GM23338 (cell line): Measurements from ENCODE around the gene PIEZO2.

Experiments
- CREB1 ChIP-seq: fragments of 250-450 bp; sonication (Bioruptor Pico); IDR thresholded peaks from 2 replicates; pipeline ENCODE4 v1.5.0; 2020; ENCODE audit warnings: low read depth, mild to moderate bottlenecking, moderate library complexity
- EZH2 ChIP-seq: fragments of 200-600 bp; sonication (generic); IDR thresholded peaks from one replicate; pipeline ENCODE4 v1.8.0; 2017; ENCODE audit warnings: antibody characterized with exemption, mild to moderate bottlenecking, low read depth; ENCODE audit not compliant: unreplicated experiment
- EZH2phosphoT487 ChIP-seq: fragments of 200-600 bp; sonication (generic); IDR thresholded peaks from one replicate; pipeline ENCODE4 v1.8.1; 2018; ENCODE audit warnings: antibody characterized with exemption; ENCODE audit not compliant: unreplicated experiment
- JUNB ChIP-seq: IDR thresholded peaks from one replicate; pipeline ENCODE4 v1.6.1; 2016; ENCODE audit warnings: antibody characterized with exemption; ENCODE audit not compliant: unreplicated experiment
- POLR2AphosphoS5 ChIP-seq: IDR thresholded peaks from 2 replicates; pipeline ENCODE4 v1.6.1; 2016; ENCODE audit warnings: antibody characterized with exemption, low read depth
- STAT1 ChIP-seq: IDR thresholded peaks from one replicate; pipeline ENCODE4 v1.6.1; 2016; ENCODE audit warnings: antibody characterized with exemption; ENCODE audit not compliant: unreplicated experiment
- ZNF114 ChIP-seq: fragments of 250-450 bp; sonication (Bioruptor Pico); IDR thresholded peaks from 2 replicates; pipeline ENCODE4 v1.5.0; 2020; ENCODE audit warnings: mild to moderate bottlenecking, moderate library complexity
- ZNF331 ChIP-seq: fragments of 250-450 bp; sonication (Bioruptor Pico); IDR thresholded peaks from 2 replicates; pipeline ENCODE4 v1.5.0; 2020; ENCODE audit warnings: low read depth, mild to moderate bottlenecking, moderate library complexity
- TF ChIP-seq, protein P1 (sequence below), 2 experiments: fragments of 200-600 bp in 1 of 2; sonication (generic) in 1 of 2; conservative IDR thresholded peaks; 2 replicates each; pipeline versions ENCODE4 v1.5.1 to v1.6.1; 2016 to 2017; ENCODE audit warnings: antibody characterized with exemption in 2 of 2, low read depth in 2 of 2, mild to moderate bottlenecking in 2 of 2, moderate library complexity in 1 of 2
- TF ChIP-seq, protein P2 (sequence below): IDR thresholded peaks from 2 replicates; pipeline ENCODE4 v1.6.1; 2016; ENCODE audit warnings: antibody characterized with exemption
- TF ChIP-seq, protein P3 (sequence below): IDR thresholded peaks from one replicate; pipeline ENCODE4 v1.6.1; 2018; ENCODE audit warnings: antibody characterized with exemption; ENCODE audit not compliant: unreplicated experiment
- TF ChIP-seq, protein P4 (sequence below): fragments of 250-450 bp; sonication (Bioruptor Pico); IDR thresholded peaks from 2 replicates; pipeline ENCODE4 v1.5.0; 2020; ENCODE audit warnings: mild to moderate bottlenecking, moderate library complexity

DNA sequence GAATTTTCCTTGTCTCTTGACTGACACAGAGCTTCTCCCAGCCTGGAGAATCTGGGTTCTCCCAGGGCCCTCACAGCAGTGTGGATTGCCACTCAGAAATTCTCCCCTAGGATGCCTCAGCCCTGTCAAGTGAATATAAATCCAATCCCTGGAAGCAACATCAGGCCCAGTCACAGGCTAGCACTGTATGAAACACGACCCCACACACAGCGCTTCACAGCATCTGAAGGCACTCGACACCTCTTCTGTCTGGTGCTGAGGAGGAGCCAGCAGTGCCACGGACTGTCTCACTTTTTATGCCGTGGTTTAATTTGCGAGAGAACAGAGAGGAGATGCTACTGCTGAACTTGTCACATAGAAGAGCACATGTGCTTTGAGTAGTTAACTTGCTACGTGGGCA is 459.0 kb downstream of the PIEZO2 start:
- TF ChIP-seq, protein P1, sequence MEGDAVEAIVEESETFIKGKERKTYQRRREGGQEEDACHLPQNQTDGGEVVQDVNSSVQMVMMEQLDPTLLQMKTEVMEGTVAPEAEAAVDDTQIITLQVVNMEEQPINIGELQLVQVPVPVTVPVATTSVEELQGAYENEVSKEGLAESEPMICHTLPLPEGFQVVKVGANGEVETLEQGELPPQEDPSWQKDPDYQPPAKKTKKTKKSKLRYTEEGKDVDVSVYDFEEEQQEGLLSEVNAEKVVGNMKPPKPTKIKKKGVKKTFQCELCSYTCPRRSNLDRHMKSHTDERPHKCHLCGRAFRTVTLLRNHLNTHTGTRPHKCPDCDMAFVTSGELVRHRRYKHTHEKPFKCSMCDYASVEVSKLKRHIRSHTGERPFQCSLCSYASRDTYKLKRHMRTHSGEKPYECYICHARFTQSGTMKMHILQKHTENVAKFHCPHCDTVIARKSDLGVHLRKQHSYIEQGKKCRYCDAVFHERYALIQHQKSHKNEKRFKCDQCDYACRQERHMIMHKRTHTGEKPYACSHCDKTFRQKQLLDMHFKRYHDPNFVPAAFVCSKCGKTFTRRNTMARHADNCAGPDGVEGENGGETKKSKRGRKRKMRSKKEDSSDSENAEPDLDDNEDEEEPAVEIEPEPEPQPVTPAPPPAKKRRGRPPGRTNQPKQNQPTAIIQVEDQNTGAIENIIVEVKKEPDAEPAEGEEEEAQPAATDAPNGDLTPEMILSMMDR (conservative IDR thresholded peaks at IDR 0.05; ENCODE audit: low read depth in 2 of 2) = no peak
- TF ChIP-seq ZNF114 (CRISPR knock-in tag) (no peak), EZH2 (no peak), POLR2AphosphoS5 (no peak), ZNF331 (no peak), STAT1 (no peak), EZH2phosphoT487 (no peak), JUNB (no peak), CREB1 (no peak)
- TF ChIP-seq, protein P2, sequence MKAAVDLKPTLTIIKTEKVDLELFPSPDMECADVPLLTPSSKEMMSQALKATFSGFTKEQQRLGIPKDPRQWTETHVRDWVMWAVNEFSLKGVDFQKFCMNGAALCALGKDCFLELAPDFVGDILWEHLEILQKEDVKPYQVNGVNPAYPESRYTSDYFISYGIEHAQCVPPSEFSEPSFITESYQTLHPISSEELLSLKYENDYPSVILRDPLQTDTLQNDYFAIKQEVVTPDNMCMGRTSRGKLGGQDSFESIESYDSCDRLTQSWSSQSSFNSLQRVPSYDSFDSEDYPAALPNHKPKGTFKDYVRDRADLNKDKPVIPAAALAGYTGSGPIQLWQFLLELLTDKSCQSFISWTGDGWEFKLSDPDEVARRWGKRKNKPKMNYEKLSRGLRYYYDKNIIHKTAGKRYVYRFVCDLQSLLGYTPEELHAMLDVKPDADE = no peak
- TF ChIP-seq, protein P3, sequence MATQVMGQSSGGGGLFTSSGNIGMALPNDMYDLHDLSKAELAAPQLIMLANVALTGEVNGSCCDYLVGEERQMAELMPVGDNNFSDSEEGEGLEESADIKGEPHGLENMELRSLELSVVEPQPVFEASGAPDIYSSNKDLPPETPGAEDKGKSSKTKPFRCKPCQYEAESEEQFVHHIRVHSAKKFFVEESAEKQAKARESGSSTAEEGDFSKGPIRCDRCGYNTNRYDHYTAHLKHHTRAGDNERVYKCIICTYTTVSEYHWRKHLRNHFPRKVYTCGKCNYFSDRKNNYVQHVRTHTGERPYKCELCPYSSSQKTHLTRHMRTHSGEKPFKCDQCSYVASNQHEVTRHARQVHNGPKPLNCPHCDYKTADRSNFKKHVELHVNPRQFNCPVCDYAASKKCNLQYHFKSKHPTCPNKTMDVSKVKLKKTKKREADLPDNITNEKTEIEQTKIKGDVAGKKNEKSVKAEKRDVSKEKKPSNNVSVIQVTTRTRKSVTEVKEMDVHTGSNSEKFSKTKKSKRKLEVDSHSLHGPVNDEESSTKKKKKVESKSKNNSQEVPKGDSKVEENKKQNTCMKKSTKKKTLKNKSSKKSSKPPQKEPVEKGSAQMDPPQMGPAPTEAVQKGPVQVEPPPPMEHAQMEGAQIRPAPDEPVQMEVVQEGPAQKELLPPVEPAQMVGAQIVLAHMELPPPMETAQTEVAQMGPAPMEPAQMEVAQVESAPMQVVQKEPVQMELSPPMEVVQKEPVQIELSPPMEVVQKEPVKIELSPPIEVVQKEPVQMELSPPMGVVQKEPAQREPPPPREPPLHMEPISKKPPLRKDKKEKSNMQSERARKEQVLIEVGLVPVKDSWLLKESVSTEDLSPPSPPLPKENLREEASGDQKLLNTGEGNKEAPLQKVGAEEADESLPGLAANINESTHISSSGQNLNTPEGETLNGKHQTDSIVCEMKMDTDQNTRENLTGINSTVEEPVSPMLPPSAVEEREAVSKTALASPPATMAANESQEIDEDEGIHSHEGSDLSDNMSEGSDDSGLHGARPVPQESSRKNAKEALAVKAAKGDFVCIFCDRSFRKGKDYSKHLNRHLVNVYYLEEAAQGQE = no peak
- TF ChIP-seq, protein P4, sequence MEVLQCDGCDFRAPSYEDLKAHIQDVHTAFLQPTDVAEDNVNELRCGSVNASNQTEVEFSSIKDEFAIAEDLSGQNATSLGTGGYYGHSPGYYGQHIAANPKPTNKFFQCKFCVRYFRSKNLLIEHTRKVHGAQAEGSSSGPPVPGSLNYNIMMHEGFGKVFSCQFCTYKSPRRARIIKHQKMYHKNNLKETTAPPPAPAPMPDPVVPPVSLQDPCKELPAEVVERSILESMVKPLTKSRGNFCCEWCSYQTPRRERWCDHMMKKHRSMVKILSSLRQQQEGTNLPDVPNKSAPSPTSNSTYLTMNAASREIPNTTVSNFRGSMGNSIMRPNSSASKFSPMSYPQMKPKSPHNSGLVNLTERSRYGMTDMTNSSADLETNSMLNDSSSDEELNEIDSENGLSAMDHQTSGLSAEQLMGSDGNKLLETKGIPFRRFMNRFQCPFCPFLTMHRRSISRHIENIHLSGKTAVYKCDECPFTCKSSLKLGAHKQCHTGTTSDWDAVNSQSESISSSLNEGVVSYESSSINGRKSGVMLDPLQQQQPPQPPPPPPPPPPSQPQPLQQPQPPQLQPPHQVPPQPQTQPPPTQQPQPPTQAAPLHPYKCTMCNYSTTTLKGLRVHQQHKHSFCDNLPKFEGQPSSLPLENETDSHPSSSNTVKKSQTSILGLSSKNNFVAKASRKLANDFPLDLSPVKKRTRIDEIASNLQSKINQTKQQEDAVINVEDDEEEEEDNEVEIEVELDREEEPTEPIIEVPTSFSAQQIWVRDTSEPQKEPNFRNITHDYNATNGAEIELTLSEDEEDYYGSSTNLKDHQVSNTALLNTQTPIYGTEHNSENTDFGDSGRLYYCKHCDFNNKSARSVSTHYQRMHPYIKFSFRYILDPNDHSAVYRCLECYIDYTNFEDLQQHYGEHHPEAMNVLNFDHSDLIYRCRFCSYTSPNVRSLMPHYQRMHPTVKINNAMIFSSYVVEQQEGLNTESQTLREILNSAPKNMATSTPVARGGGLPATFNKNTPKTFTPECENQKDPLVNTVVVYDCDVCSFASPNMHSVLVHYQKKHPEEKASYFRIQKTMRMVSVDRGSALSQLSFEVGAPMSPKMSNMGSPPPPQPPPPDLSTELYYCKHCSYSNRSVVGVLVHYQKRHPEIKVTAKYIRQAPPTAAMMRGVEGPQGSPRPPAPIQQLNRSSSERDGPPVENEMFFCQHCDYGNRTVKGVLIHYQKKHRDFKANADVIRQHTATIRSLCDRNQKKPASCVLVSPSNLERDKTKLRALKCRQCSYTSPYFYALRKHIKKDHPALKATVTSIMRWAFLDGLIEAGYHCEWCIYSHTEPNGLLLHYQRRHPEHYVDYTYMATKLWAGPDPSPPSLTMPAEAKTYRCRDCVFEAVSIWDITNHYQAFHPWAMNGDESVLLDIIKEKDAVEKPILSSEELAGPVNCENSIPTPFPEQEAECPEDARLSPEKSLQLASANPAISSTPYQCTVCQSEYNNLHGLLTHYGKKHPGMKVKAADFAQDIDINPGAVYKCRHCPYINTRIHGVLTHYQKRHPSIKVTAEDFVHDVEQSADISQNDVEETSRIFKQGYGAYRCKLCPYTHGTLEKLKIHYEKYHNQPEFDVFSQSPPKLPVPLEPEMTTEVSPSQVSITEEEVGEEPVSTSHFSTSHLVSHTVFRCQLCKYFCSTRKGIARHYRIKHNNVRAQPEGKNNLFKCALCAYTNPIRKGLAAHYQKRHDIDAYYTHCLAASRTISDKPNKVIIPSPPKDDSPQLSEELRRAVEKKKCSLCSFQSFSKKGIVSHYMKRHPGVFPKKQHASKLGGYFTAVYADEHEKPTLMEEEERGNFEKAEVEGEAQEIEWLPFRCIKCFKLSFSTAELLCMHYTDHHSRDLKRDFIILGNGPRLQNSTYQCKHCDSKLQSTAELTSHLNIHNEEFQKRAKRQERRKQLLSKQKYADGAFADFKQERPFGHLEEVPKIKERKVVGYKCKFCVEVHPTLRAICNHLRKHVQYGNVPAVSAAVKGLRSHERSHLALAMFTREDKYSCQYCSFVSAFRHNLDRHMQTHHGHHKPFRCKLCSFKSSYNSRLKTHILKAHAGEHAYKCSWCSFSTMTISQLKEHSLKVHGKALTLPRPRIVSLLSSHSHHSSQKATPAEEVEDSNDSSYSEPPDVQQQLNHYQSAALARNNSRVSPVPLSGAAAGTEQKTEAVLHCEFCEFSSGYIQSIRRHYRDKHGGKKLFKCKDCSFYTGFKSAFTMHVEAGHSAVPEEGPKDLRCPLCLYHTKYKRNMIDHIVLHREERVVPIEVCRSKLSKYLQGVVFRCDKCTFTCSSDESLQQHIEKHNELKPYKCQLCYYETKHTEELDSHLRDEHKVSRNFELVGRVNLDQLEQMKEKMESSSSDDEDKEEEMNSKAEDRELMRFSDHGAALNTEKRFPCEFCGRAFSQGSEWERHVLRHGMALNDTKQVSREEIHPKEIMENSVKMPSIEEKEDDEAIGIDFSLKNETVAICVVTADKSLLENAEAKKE = no peak
